ENCODE measurements around the gene IL1B. TPM values are rescaled to one million over a fixed set of nuclear protein-coding genes. Genes with fewer than 3 reads are reported as not detected.

The IL1B gene
- polyA plus RNA-seq, 3 donors = 0.47 to 1.7 (median 0.50) TPM

- no peak for DNase-seq (ENCODE audit: low read depth in 3 of 3, low spot score in 2 of 3)
Measured at GRCh38 chr2:112830682-112831512, 5.7 kb downstream of the IL1B start.

GRCh38 chr2:112829961-112830681 lies 6.5 kb downstream of the IL1B start:
- no peak for DNase-seq (ENCODE audit: low read depth in 3 of 3, low spot score in 2 of 3)

GRCh38 chr2:112829101-112829960 lies 7.2 kb downstream of the IL1B start:
- no peak for DNase-seq (ENCODE audit: low read depth in 3 of 3, low spot score in 2 of 3)

DNA sequence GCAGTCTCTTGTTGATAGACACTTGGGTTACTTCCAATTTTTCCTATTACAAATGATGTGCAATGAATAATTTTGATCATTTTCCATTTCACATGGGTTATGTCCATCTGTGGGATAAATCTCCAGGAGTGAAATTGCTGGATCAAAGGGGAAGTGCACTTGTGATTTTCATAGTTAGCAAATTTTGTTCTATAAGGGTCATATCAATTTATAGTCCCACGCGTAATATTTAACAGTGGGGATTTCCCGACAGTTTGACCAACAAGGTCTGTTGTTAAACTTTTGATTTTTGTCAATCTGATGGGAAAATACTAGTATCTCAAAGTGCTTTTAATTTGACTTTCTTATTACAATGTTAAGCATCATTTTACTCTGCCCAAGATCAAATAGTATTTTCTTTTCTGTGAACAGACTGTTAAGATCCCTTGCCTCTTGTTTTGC lies 8.3 kb downstream of the IL1B start:
- no peak for DNase-seq (ENCODE audit: low read depth in 3 of 3, low spot score in 2 of 3)

- DNase-seq (ENCODE audit: low read depth in 3 of 3, low spot score in 2 of 3) = no peak
Measured at GRCh38 chr2:112827604-112828185, 8.9 kb downstream of the IL1B start.

DNA sequence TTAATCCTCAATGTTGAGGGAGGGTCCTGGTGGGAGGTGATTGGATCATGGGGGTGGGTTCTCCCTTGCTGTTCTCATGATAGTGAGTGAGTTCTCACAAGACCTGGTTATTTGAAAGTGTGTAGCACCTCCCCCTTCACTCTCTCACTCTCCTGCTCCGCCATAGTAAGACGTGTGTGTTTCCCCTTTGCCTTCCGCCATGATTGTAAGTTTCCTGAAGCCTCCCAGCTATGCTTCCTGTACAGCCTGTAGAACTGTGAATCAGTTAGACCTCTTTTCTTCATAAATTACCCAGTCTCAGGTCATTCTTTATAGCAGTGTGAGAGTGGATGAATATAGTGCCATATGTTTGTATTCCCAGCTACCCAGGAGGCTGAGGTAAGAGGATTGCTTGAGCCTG lies 9.6 kb downstream of the IL1B start:
- no peak for DNase-seq (ENCODE audit: low read depth in 3 of 3, low spot score in 2 of 3)

- DNase-seq (ENCODE audit: low read depth in 3 of 3, low spot score in 2 of 3) = no peak
Measured at GRCh38 chr2:112825706-112826105, 10.9 kb downstream of the IL1B start.

GRCh38 chr2:112824694-112825085 lies 11.9 kb downstream of the IL1B start:
- no peak for DNase-seq (ENCODE audit: low read depth in 3 of 3, low spot score in 2 of 3)

DNA sequence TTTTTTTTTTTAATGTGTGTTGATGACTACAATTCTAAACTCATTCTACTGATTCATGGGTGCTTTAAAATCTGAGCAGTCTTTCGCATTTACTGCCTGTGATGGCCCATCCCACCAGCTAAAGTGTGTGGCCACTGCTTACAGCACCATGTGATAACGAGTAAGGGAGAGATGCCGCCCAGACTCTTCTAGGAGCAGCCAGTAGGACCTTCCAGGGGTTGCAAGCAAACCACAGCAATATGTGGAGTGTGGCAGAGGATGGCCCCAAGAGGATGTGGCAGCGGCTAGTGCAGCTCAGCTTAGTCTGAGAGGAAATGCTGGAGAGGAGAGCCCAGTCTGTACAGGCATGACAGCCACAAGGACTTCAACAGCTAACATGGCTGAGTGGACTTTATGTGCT lies 14.9 kb downstream of the IL1B start:
- DNase-seq (ENCODE audit: low read depth in 3 of 3, low spot score in 2 of 3) = no peak

GRCh38 chr2:112821142-112821541 lies 15.4 kb downstream of the IL1B start:
- DNase-seq (ENCODE audit: low read depth in 3 of 3, low spot score in 2 of 3) = no peak

DNA sequence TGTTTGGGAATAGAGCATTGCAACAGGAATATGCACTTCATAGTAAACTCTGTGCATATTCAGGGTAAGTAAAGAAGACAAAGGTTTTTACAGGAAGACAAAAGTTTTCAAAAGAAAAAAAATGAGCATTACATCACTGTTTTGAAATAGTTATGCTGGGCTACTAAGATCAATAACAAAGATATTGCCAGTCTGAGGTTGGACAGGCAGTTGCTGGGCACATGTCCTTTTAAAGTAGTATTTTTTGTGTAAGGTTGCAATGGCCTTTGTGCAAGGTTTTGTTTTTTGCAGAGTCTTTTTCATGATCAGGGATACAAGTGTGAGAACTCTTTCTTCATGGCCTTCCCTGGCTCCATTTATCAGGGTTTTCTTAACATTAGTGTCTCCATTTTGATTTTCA lies 16.2 kb downstream of the IL1B start:
- DNase-seq (ENCODE audit: low read depth in 3 of 3, low spot score in 2 of 3) = no peak

- no peak for DNase-seq (ENCODE audit: low read depth in 3 of 3, low spot score in 2 of 3)
Measured at GRCh38 chr2:112819081-112819480, 17.5 kb downstream of the IL1B start.

DNA sequence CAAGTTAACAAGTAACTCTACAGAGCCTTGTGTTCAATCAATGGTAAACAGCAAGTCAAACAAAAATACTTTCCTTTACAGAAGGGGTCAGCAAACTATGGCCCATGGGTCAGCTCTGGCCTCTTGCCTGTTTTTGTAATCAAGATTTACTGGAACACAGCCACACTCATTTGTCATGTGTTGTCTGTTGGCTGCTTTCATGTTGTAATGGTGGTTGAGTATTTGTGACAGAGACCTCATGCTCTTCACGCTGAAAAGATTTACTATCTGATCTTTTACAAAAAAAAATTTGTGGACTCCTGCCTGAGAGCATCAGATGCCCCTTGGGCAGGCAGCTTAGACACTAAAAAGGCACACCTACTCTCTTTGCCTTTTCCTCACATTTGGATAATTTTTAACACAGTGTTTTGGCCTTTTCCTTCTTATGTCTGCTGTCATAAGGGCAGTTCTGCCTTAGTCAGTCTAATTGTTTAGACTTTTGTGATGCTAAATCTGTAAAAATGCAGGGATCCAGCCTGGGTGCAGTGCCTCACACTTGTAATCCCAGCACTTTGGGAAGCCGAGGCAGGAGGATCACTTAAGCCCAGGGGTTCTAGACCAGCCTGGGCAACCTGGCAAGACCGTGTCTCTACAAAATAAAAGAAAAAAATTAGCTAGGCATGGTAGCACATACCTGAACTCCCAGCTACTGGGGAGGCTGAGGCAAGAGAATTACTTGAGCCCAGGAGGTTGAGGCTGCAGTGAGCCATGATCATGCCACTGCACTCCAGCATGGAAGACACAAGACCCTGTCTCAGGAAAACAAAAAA lies 18.3 kb downstream of the IL1B start:
- DNase-seq (ENCODE audit: low read depth in 3 of 3, low spot score in 2 of 3) = no peak

GRCh38 chr2:112817082-112817689 lies 19.4 kb downstream of the IL1B start:
- no peak for DNase-seq (ENCODE audit: low read depth in 3 of 3, low spot score in 2 of 3)

- DNase-seq (ENCODE audit: low read depth in 3 of 3, low spot score in 2 of 3) = no peak
Measured at GRCh38 chr2:112814278-112814677, 22.3 kb downstream of the IL1B start.

DNA sequence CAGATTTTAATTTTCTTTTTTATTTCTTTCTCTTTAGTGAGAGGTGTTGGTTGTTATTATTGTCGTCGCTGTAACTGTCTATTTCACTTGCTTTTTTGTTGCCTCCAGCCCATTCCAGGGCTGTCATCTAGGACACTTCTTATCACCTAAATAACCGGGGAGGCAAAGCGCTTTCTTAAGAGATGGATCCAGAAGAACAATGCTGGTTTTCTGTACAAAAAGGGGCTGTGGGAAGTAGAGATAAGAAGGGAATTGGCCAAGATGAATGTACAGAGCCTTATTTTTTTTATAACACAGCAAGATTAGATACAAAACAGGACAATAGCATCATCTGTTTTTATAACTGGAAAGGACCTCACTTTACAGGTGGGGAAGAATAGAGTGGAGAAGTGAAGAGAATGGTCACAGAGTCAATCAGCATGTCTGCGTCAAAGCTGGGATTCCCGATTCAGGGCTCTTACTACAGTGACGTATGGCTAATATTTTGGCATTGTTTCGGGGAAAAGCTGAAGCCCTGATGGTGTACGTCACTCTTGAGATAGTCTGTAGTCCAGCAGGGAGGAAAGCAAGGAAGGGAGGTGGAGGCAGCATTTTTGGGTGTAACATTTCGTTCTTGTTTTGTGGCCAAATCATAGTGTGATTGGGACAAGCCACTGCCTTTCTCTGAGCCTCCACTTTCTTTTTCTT lies 23.2 kb downstream of the IL1B start:
- DNase-seq (ENCODE audit: low read depth in 3 of 3, low spot score in 2 of 3) = no peak

DNA sequence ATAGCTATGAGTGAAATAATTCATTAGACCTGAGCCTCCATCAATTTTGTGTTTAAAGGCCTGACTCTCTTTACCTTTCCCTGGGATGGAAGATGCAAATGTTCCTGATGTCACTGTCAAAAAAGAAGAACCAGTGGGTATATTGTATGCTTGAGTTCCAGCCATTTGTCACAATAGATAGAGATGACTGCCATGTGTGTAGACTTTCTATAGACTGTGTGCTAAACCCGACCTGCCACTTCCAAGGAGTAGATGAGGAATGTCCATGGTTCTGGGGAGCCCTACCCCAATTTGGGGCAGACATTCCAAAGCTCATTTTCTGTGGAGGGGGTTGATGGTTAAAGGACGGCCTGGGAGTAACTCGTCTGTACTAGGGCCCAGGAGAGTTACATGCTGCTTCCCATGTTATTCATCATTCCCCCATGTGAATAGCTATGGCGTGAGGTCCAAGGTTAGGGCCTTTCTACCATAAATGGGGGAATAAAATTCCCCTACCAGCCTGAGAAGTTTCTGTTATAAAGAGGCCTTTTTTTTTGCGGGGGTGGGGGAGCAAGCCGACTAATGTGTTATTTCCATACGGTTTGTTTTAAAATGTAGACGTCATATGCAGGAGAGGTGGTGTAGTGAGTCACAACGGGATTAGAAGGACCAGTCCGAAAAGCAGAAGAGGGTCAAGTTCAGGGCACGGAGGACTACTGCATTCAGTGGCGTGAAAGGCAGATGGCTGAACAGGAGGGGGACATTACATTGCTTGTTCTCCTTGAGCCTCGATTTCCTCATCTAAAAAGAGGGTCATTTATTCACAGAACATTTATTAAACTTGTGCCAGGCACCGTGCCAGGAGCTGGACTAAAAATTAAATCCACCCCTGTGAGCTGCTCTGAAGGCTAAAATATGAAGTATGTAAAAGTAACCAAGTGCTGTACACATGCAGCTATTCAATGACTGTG lies 24.0 kb downstream of the IL1B start:
- no peak for DNase-seq (ENCODE audit: low read depth in 3 of 3, low spot score in 2 of 3)

DNA sequence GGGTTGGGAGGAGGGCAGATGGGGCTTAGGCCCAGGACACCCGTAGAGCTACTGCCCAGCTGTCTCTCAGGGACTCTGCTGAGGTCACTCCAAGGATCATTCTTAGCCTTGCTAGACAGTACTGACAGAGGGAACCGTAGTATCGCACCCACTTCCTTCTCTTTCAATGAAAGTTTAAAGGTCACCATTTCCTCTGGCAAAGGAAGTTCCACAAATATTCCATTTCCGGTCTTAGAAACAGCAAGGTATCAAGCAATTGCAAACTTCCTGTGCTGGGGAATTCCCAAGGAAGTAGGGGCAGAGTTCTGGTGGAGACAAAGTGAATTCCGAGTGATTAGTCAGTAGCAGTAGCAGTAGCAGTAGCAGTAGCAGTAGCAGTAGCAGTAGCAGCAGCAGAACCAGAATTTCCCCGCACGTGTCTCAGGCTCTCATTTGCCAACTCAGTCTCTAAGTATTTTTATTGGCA lies 24.7 kb downstream of the IL1B start:
- DNase-seq (ENCODE audit: low read depth in 3 of 3, low spot score in 2 of 3) = no peak
